Measurements from ENCODE around the gene CAPN13.

- no peak for TF ChIP-seq CHD2 (IDR thresholded peaks at IDR 0.05; ENCODE audit: low read length, partially characterized antibody)
- no peak for TF ChIP-seq EZH2phosphoT487 (IDR thresholded peaks at IDR 0.05; ENCODE audit: borderline replicate concordance, low read depth)
- TF ChIP-seq CTCF (IDR thresholded peaks at IDR 0.05): no peak
- TF ChIP-seq EP300 (IDR thresholded peaks at IDR 0.05; ENCODE audit: borderline replicate concordance in 1 of 2, low read depth in 1 of 2, low read length in 1 of 2): no peak
- TF ChIP-seq JUND (IDR thresholded peaks at IDR 0.05): no peak
- no peak for TF ChIP-seq USF2 (IDR thresholded peaks at IDR 0.05; ENCODE audit: borderline replicate concordance, low read depth, low read length)
- TF ChIP-seq POLR2AphosphoS5 (IDR thresholded peaks at IDR 0.05; ENCODE audit: low read depth, low read length): no peak
- TF ChIP-seq TCF12 (IDR thresholded peaks at IDR 0.05): no peak
- no peak for TF ChIP-seq FOXM1 (IDR thresholded peaks at IDR 0.05; ENCODE audit: low read depth)
- TF ChIP-seq GATA2 (CRISPR knock-in tag; IDR thresholded peaks at IDR 0.05): no peak
- TF ChIP-seq USF1 (IDR thresholded peaks at IDR 0.05; ENCODE audit: borderline replicate concordance, low read depth): no peak
- TF ChIP-seq TAF1 (IDR thresholded peaks at IDR 0.05; ENCODE audit: borderline replicate concordance, low read depth, low read length): no peak
- TF ChIP-seq SMC3 (IDR thresholded peaks at IDR 0.05; ENCODE audit: low read depth, low read length): no peak
- no peak for TF ChIP-seq YY1 (IDR thresholded peaks at IDR 0.05; ENCODE audit: low read depth)
Observed at GRCh38 chr2:30695749-30696148, 111.5 kb downstream of the CAPN13 start.

All from SK-N-SH (cell line).